Memory B cell (primary cell): Measurements from ENCODE around the gene EME2.

Experiments
- ATAC-seq: fragments of 150-1000 bp; cut with Tn5 transposase; 2 replicates; pipeline ENCODE4 v1.10.0; 2021; ENCODE audit warnings: low read depth, mild to moderate bottlenecking, moderate library complexity
- DNase-seq, 2 donors: peaks; one replicate each; pipeline ENCODE4 v3.0.0; 2022; ENCODE audit warnings: low spot score in 2 of 2
- H3K27ac Mint-ChIP-seq: one replicate; pipeline ENCODE4 v1.8.0; 2022; ENCODE audit warnings: mild to moderate bottlenecking, moderate library complexity, mixed read lengths
- H3K27me3 Mint-ChIP-seq: one replicate; pipeline ENCODE4 v1.8.0; 2022; ENCODE audit warnings: mixed read lengths
- H3K36me3 Mint-ChIP-seq: one replicate; pipeline ENCODE4 v1.8.0; 2022; ENCODE audit warnings: mild to moderate bottlenecking, mixed read lengths
- H3K4me1 Mint-ChIP-seq: one replicate; pipeline ENCODE4 v1.8.0; 2022; ENCODE audit warnings: mixed read lengths
- H3K4me3 Mint-ChIP-seq: one replicate; pipeline ENCODE4 v1.8.0; 2022; ENCODE audit warnings: mild to moderate bottlenecking, moderate library complexity, mixed read lengths
- H3K9me3 Mint-ChIP-seq: one replicate; pipeline ENCODE4 v1.8.0; 2022; ENCODE audit warnings: mixed read lengths

Gene EME2

GRCh38 chr16:1754204-1754603, 18.4 kb upstream of the EME2 start:
- ATAC-seq = no peak
- Mint-ChIP-seq H3K9me3 (no peaks in the 10 kb centered on the region), H3K4me1 (no peaks in the 10 kb centered on the region), H3K27ac (no peak overlapping the region), H3K27me3 (no peaks in the 10 kb centered on the region), H3K4me3 (no peak overlapping the region), H3K36me3 (peaks cover 12% of the 10 kb centered on the region)
- no peak for DNase-seq

- Mint-ChIP-seq H3K4me1 (no peaks in the 10 kb centered on the region), H3K9me3 (no peaks in the 10 kb centered on the region), H3K4me3 (no peak overlapping the region), H3K36me3 (peaks cover 16% of the 10 kb centered on the region), H3K27me3 (no peaks in the 10 kb centered on the region), H3K27ac (no peak overlapping the region)
- ATAC-seq = no peak
- DNase-seq = no peak
These were observed 14.7 kb upstream of the EME2 start for GRCh38 chr16:1757714-1758461.

- Mint-ChIP-seq H3K27me3 (no peaks in the 10 kb centered on the region), H3K36me3 (peaks cover 16% of the 10 kb centered on the region), H3K9me3 (no peaks in the 10 kb centered on the region), H3K4me3 (no peak overlapping the region), H3K4me1 (no peaks in the 10 kb centered on the region), H3K27ac (no peak overlapping the region)
- DNase-seq = no peak
- no peak for ATAC-seq
These were observed 13.7 kb upstream of the EME2 start for GRCh38 chr16:1758923-1759322.

GRCh38 chr16:1759511-1759910, 13.1 kb upstream of the EME2 start:
- ATAC-seq (no peak), DNase-seq (no peak)
- H3K27me3 Mint-ChIP-seq = no peaks in the 10 kb centered on the region
- H3K4me3 Mint-ChIP-seq = no peak overlapping the region
- H3K27ac Mint-ChIP-seq = no peak overlapping the region
- H3K36me3 Mint-ChIP-seq = peaks cover 16% of the 10 kb centered on the region
- no peaks in the 10 kb centered on the region for H3K4me1 Mint-ChIP-seq
- H3K9me3 Mint-ChIP-seq = no peaks in the 10 kb centered on the region

GRCh38 chr16:1760911-1761310, 11.7 kb upstream of the EME2 start:
- no peak for ATAC-seq
- H3K27me3 Mint-ChIP-seq = no peaks in the 10 kb centered on the region
- H3K27ac Mint-ChIP-seq = no peak overlapping the region

GRCh38 chr16:1761751-1762150, 10.9 kb upstream of the EME2 start:
- Mint-ChIP-seq H3K27me3 (no peaks in the 10 kb centered on the region), H3K36me3 (peaks cover 9% of the 10 kb centered on the region)

More at GRCh38 chr16:1760911-1761310, 11.7 kb upstream of the EME2 start:
- Mint-ChIP-seq H3K4me1 (no peaks in the 10 kb centered on the region), H3K9me3 (no peaks in the 10 kb centered on the region), H3K4me3 (no peak overlapping the region), H3K36me3 (peaks cover 10% of the 10 kb centered on the region)
- DNase-seq = no peak

GRCh38 chr16:1762196-1762878, 10.3 kb upstream of the EME2 start:
- H3K4me3 Mint-ChIP-seq = no peak overlapping the region
- H3K9me3 Mint-ChIP-seq = no peaks in the 10 kb centered on the region
- no peaks in the 10 kb centered on the region for H3K27me3 Mint-ChIP-seq
- H3K4me1 Mint-ChIP-seq = no peaks in the 10 kb centered on the region
- peaks cover 11% of the 10 kb centered on the region for H3K36me3 Mint-ChIP-seq
- ATAC-seq (no peak), DNase-seq (no peak)
- H3K27ac Mint-ChIP-seq = no peak overlapping the region

More at GRCh38 chr16:1761751-1762150, 10.9 kb upstream of the EME2 start:
- no peak for DNase-seq
- Mint-ChIP-seq H3K9me3 (no peaks in the 10 kb centered on the region), H3K4me3 (no peak overlapping the region), H3K4me1 (no peaks in the 10 kb centered on the region), H3K27ac (no peak overlapping the region)
- no peak for ATAC-seq

GRCh38 chr16:1762879-1763520, 9.6 kb upstream of the EME2 start:
- H3K27ac Mint-ChIP-seq = no peak overlapping the region
- ATAC-seq = no peak
- no peak for DNase-seq
- H3K9me3 Mint-ChIP-seq = no peaks in the 10 kb centered on the region
- peaks cover 11% of the 10 kb centered on the region for H3K36me3 Mint-ChIP-seq
- H3K4me3 Mint-ChIP-seq = no peak overlapping the region
- H3K4me1 Mint-ChIP-seq = no peaks in the 10 kb centered on the region
- no peaks in the 10 kb centered on the region for H3K27me3 Mint-ChIP-seq

GRCh38 chr16:1763521-1764511, 8.8 kb upstream of the EME2 start:
- no peak overlapping the region for H3K27ac Mint-ChIP-seq
- no peaks in the 10 kb centered on the region for H3K9me3 Mint-ChIP-seq
- no peaks in the 10 kb centered on the region for H3K27me3 Mint-ChIP-seq
- H3K4me1 Mint-ChIP-seq = no peaks in the 10 kb centered on the region
- no peak for ATAC-seq
- peaks cover 15% of the 10 kb centered on the region for H3K36me3 Mint-ChIP-seq
- no peak for DNase-seq
- no peak overlapping the region for H3K4me3 Mint-ChIP-seq

- no peak overlapping the region for H3K4me3 Mint-ChIP-seq
- H3K36me3 Mint-ChIP-seq = peaks cover 15% of the 10 kb centered on the region
- ATAC-seq = no peak
- H3K27me3 Mint-ChIP-seq = no peaks in the 10 kb centered on the region
- peaks cover under 1% of the 10 kb centered on the region for H3K4me1 Mint-ChIP-seq
- no peaks in the 10 kb centered on the region for H3K9me3 Mint-ChIP-seq
- H3K27ac Mint-ChIP-seq = no peak overlapping the region
- no peak for DNase-seq
These were observed 7.6 kb upstream of the EME2 start for GRCh38 chr16:1764971-1765370.

GRCh38 chr16:1765826-1766225, 6.8 kb upstream of the EME2 start:
- H3K9me3 Mint-ChIP-seq = no peaks in the 10 kb centered on the region
- H3K4me1 Mint-ChIP-seq = peaks cover 2% of the 10 kb centered on the region
- no peak overlapping the region for H3K27ac Mint-ChIP-seq
- no peaks in the 10 kb centered on the region for H3K27me3 Mint-ChIP-seq
- ATAC-seq (no peak), DNase-seq (no peak)
- H3K36me3 Mint-ChIP-seq = peaks cover 16% of the 10 kb centered on the region
- no peak overlapping the region for H3K4me3 Mint-ChIP-seq

- H3K4me1 Mint-ChIP-seq = peaks cover 2% of the 10 kb centered on the region
- ATAC-seq (no peak), DNase-seq (no peak)
- no peaks in the 10 kb centered on the region for H3K9me3 Mint-ChIP-seq
- H3K27ac Mint-ChIP-seq = no peak overlapping the region
- no peaks in the 10 kb centered on the region for H3K27me3 Mint-ChIP-seq
- H3K4me3 Mint-ChIP-seq = no peak overlapping the region
- H3K36me3 Mint-ChIP-seq = peaks cover 15% of the 10 kb centered on the region
These were observed 6.4 kb upstream of the EME2 start for GRCh38 chr16:1766231-1766630.

- Mint-ChIP-seq H3K36me3 (peaks cover 11% of the 10 kb centered on the region), H3K27me3 (no peaks in the 10 kb centered on the region), H3K4me3 (no peak overlapping the region), H3K4me1 (peaks cover 2% of the 10 kb centered on the region), H3K9me3 (no peaks in the 10 kb centered on the region), H3K27ac (no peak overlapping the region)
- DNase-seq (no peak), ATAC-seq (no peak)
These were observed 5.9 kb upstream of the EME2 start for GRCh38 chr16:1766701-1767100.
